A375 (cell line): Measurements from ENCODE around the gene NCOA7. TPM values are rescaled to one million over a fixed set of nuclear protein-coding genes. Genes with fewer than 3 reads are reported as not detected.

ENCODE experiments used
- small RNA-seq: library from RNA; depleted of rRNA; stranded (forward); fragments of <200 nt; gene quantifications from one replicate; pipeline ENCODE3, GENCODE V24; 2014
- total RNA-seq: library from RNA; depleted of rRNA; stranded (reverse); fragments of >200 nt; shearing (Covaris generic); gene quantifications from 2 replicates; pipeline ENCODE4 v1.2.3, GENCODE V29; 2014; rRNA removed

The NCOA7 gene
- 25.4 and 26.8 TPM in 2 replicates for total RNA-seq

GRCh38 chr6:125790358-125791150 is at the start of gene NCOA7:
Gene NCOA7, plus strand, starts transcription at chr6:125790960. Its CDS starts 24,395 bp downstream, at chr6:125815355.

GRCh38 chr6:125749173-125749864 is 41.4 kb upstream of the NCOA7 start, which contains the start of gene HEY2:
Gene HEY2, plus strand, starts transcription at chr6:125749632. Its CDS starts 145 bp downstream, at chr6:125749777.

GRCh38 chr6:125956506-125957390 is 166.0 kb downstream of the NCOA7 start, which contains the start of gene HINT3:
Gene HINT3, plus strand, starts transcription at chr6:125956770. Its CDS starts 208 bp downstream, at chr6:125956978.

Small RNAs within 50 kb of the gene (small RNA-seq; reads per million reads assigned to genes)
- not detected for gene RNA5SP216

Other genes with a start within 250 kb of the NCOA7 start
- gene HEY2, start 41.3 kb upstream of the NCOA7 start, total RNA-seq = 2.0 and 2.6 TPM in 2 replicates
- 8.5 and 9.5 TPM in 2 replicates for gene HINT3, start 165.8 kb downstream of the NCOA7 start, total RNA-seq
- 29.4 and 35.3 TPM in 2 replicates for gene TRMT11, start 195.6 kb downstream of the NCOA7 start, total RNA-seq